Transverse colon (tissue), 4 donors: ENCODE data around the gene UNC5CL. TPM values are rescaled to one million over a fixed set of nuclear protein-coding genes. Genes with fewer than 3 reads are reported as not detected.

Source experiments
- DNase-seq: peaks from one replicate; pipeline ENCODE4 v3.0.0-alpha.2; 2019
- H3K27ac ChIP-seq, 4 donors: fragments of 200-600 bp; sonication (generic); 2 replicates each; pipeline ENCODE4 v1.5.1; 2016 to 2018; ENCODE audit warnings: inconsistent platforms in 4 of 4
- H3K27me3 ChIP-seq: fragments of 200-600 bp; sonication (generic); 2 replicates; pipeline ENCODE4 v1.5.1; 2017; ENCODE audit warnings: inconsistent platforms
- H3K36me3 ChIP-seq, 4 donors: fragments of 200-600 bp; sonication (generic); 2 replicates each; pipeline ENCODE4 v1.5.1; 2017 to 2019; ENCODE audit warnings: inconsistent platforms in 4 of 4
- H3K4me1 ChIP-seq, 4 donors: fragments of 200-600 bp; sonication (generic); 2 replicates each; pipeline ENCODE4 v1.5.1; 2017 to 2020; ENCODE audit warnings: inconsistent platforms in 4 of 4
- H3K4me3 ChIP-seq, 4 donors: fragments of 200-600 bp; sonication (generic); 1 replicate in 1 of 4; 2 replicates in 3 of 4; pipeline versions ENCODE4 v1.5.1 to v1.6.1; 2017 to 2019; ENCODE audit warnings: inconsistent platforms in 4 of 4
- H3K9me3 ChIP-seq, 2 donors: fragments of 200-600 bp; sonication (generic); 2 replicates each; pipeline ENCODE4 v1.5.1; 2017 to 2019; ENCODE audit warnings: inconsistent platforms in 2 of 2
- CTCF ChIP-seq, 5 experiments: fragments of 200-600 bp in 3 of 5; fragments of 450-650 bp in 2 of 5; sonication (generic) in 3 of 5; IDR thresholded peaks; 1 replicate in 2 of 5; 2 replicates in 3 of 5; pipeline ENCODE4 v1.5.1; 2016 to 2017; ENCODE audit warnings: antibody characterized with exemption in 5 of 5, inconsistent platforms in 3 of 5, mild to moderate bottlenecking in 2 of 5, moderate library complexity in 1 of 5
- EP300 ChIP-seq: sonication (generic); formaldehyde crosslinking; IDR thresholded peaks from one replicate; pipeline ENCODE4 v1.6.1; 2017; ENCODE audit warnings: antibody characterized with exemption, low read depth
- POLR2A ChIP-seq: fragments of 450-650 bp; IDR thresholded peaks from one replicate; pipeline ENCODE4 v1.6.1; 2016; ENCODE audit warnings: antibody characterized with exemption, mild to moderate bottlenecking, moderate library complexity
- POLR2AphosphoS5 ChIP-seq, 3 donors: sonication (generic); formaldehyde crosslinking; IDR thresholded peaks; one replicate each; pipeline ENCODE4 v1.6.1; 2016; ENCODE audit warnings: antibody characterized with exemption in 3 of 3
- WGBS, 2 donors: methylation state at CpG; one replicate each; pipeline ENCODE4 v1.1.5; 2018; ENCODE audit warnings: low coverage in 1 of 2; 5-methylcytosine and 5-hydroxymethylcytosine counted together
- in situ Hi-C, 4 donors: fragments of 200-750 bp; cut with MboI; loops; one replicate each; pipeline versions ENCODE4 v1.15.0 to v1.15.1; 2017; ENCODE audit warnings: low sequenced_read_pairs in 3 of 4, low pct_ligation_motif_present in 1 of 4, low pct_unique_long_range_greater_than_20kb in 1 of 4
- intact Hi-C: fragments of 100-400 bp; cut with DNase I; formaldehyde crosslinking; loops from one replicate; pipeline ENCODE4 v1.15.1; 2023; ENCODE audit warnings: low total_unique reads
- total RNA-seq, 4 donors: library from RNA; depleted of rRNA; stranded (reverse); fragments of >200 nt; gene quantifications; one replicate each; pipeline ENCODE4 v1.1.0, GENCODE V29; 2016

UNC5CL gene
- total RNA-seq, 4 donors from 2014 or later = 2.5 to 8.4 (median 4.4) TPM; not detected in 1

- Histone ChIP-seq H3K27ac (no peak overlapping the region), H3K4me1 (peaks cover 9 to 20% (median 12%) of the 10 kb centered on the region in 4 donors), H3K4me3 (no peak overlapping the region), H3K36me3 (no peaks in the 10 kb centered on the region), H3K9me3 (no peaks in the 10 kb centered on the region), H3K27me3 (no peaks in the 10 kb centered on the region)
- DNase-seq = no peak
- TF ChIP-seq POLR2A (no peak), CTCF (IDR thresholded peaks at IDR 0.05) (no peak), POLR2AphosphoS5 (IDR thresholded peaks at IDR 0.05) (no peak), EP300 (no peak)
- WGBS, 2 donors = 82 to 83% methylated on average over 1 to 3 of the region's 3 CpGs
- intact Hi-C loops (no loop called here), in situ Hi-C loops (loop anchor here in 3 of 4 donors (10.0 to 25.0 kb wide), 3 partner anchors 131 to 1664 kb away; no protein-coding TSS in a partner anchor)
These were observed 13.0 kb downstream of the UNC5CL start for GRCh38 chr6:41025966-41026530.

- H3K4me1 ChIP-seq = peaks cover 5 to 10% (median 6%) of the 10 kb centered on the region in 4 donors
- H3K4me3 ChIP-seq = no peak overlapping the region
- no peaks in the 10 kb centered on the region for H3K36me3 ChIP-seq
- H3K27me3 ChIP-seq = no peaks in the 10 kb centered on the region
- TF ChIP-seq CTCF (IDR thresholded peaks at IDR 0.05) (no peak), EP300 (no peak), POLR2AphosphoS5 (IDR thresholded peaks at IDR 0.05) (no peak), POLR2A (no peak)
- no peak for DNase-seq
- intact Hi-C loops (no loop called here), in situ Hi-C loops (loop anchor here in 2 of 4 donors (10.0 kb wide), 1 partner anchor 128 kb away; no protein-coding TSS in a partner anchor)
- no peak overlapping the region for H3K27ac ChIP-seq
- WGBS, 2 donors = 100% methylated on average over 3 of the region's 3 CpGs; no CpG with 5 or more reads in 1 of the 2 donors
- H3K9me3 ChIP-seq = no peaks in the 10 kb centered on the region
These were observed 15.9 kb downstream of the UNC5CL start for GRCh38 chr6:41023114-41023513.

- Histone ChIP-seq H3K4me3 (no peak overlapping the region), H3K9me3 (no peaks in the 10 kb centered on the region), H3K36me3 (no peaks in the 10 kb centered on the region), H3K27me3 (no peaks in the 10 kb centered on the region), H3K27ac (no peak overlapping the region), H3K4me1 (peaks cover 0 to 4% (median 0%) of the 10 kb centered on the region in 4 donors)
- in situ Hi-C loops (loop anchor here in 2 of 4 donors (10.0 kb wide), 1 partner anchor 127 kb away; no protein-coding TSS in a partner anchor), intact Hi-C loops (no loop called here)
- TF ChIP-seq POLR2A (no peak), CTCF (IDR thresholded peaks at IDR 0.05) (no peak), EP300 (no peak), POLR2AphosphoS5 (IDR thresholded peaks at IDR 0.05) (no peak)
- no peak for DNase-seq
These were observed 16.7 kb downstream of the UNC5CL start for GRCh38 chr6:41022294-41022693.

GRCh38 chr6:41021832-41022231 lies 17.2 kb downstream of the UNC5CL start:
- no peak for TF ChIP-seq EP300
- TF ChIP-seq CTCF (IDR thresholded peaks at IDR 0.05) = no peak
- no peak for TF ChIP-seq POLR2A
- H3K27me3 ChIP-seq = no peaks in the 10 kb centered on the region
- no peak overlapping the region for H3K4me3 ChIP-seq
- no peaks in the 10 kb centered on the region for H3K36me3 ChIP-seq
- 80% methylated on average over 3 of the region's 3 CpGs; no CpG with 5 or more reads in 1 of the 2 donors for WGBS, 2 donors
- no peaks in the 10 kb centered on the region for H3K9me3 ChIP-seq
- in situ Hi-C loops = loop anchor here in 2 of 4 donors (10.0 kb wide), 1 partner anchor 127 kb away; no protein-coding TSS in a partner anchor
- no peaks in the 10 kb centered on the region for H3K4me1 ChIP-seq
- H3K27ac ChIP-seq = no peak overlapping the region
- intact Hi-C loops = no loop called here
- DNase-seq = no peak
